HEK293 (cell line): Measurements from ENCODE around the gene KANTR.

Experiments used
- CTCF ChIA-PET: fragments of 350-600 bp; formaldehyde crosslinking; extraction: SDS; loops from one replicate; lab custom pipeline; 2021; ENCODE audit warnings: antibody characterized with exemption; lab: Yijun Ruan, JAX
- POLR2A ChIA-PET: fragments of 300-600 bp; formaldehyde crosslinking; extraction: SDS; loops from one replicate; lab custom pipeline; 2020; ENCODE audit warnings: antibody characterized with exemption, inconsistent platforms; lab: Yijun Ruan, JAX
- H3K27ac ChIP-seq: fragments of 200-500 bp; sonication (Bioruptor generic); 2 replicates; pipeline ENCODE4 v1.5.1; 2014; ENCODE audit warnings: low read depth, low read length, control low read depth, inconsistent platforms; ENCODE audit errors: extremely low read depth
- H3K36me3 ChIP-seq, 2 experiments: fragments of 200-500 bp in 1 of 2; sonication (Bioruptor generic) in 1 of 2; 1 replicate in 1 of 2; 2 replicates in 1 of 2; pipeline ENCODE4 v1.5.1; 2014 to 2017; ENCODE audit warnings: inconsistent platforms in 2 of 2, low read length in 2 of 2; ENCODE audit not compliant: control insufficient read depth in 2 of 2, insufficient read depth in 1 of 2
- H3K4me1 ChIP-seq: fragments of 200-500 bp; sonication (Bioruptor generic); 2 replicates; pipeline ENCODE4 v1.5.1; 2014; ENCODE audit warnings: mild to moderate bottlenecking, low read length, inconsistent platforms; ENCODE audit not compliant: control insufficient read depth, insufficient read depth
- H3K4me3 ChIP-seq: 2 replicates; pipeline ENCODE4 v1.5.1; 2011; ENCODE audit warnings: low read depth, mild to moderate bottlenecking, control low read depth, low read length, moderate library complexity
- H3K9me3 ChIP-seq: fragments of 200-500 bp; sonication (Bioruptor generic); 2 replicates; pipeline ENCODE4 v1.5.1; 2014; ENCODE audit warnings: low read depth, low read length, inconsistent platforms; ENCODE audit not compliant: control insufficient read depth, insufficient read depth
- BCL11B ChIP-seq: fragments of 450-650 bp; formaldehyde crosslinking; IDR thresholded peaks from 2 replicates; pipeline ENCODE4 v1.5.1; 2016; ENCODE audit warnings: low read depth, missing biosample characterization, missing genetic modification characterization
- FEZF1 ChIP-seq: fragments of 450-650 bp; formaldehyde crosslinking; IDR thresholded peaks from 2 replicates; pipeline ENCODE4 v1.5.1; 2016; ENCODE audit warnings: missing biosample characterization, missing genetic modification characterization
- GFI1B ChIP-seq: fragments of 450-650 bp; formaldehyde crosslinking; IDR thresholded peaks from 2 replicates; pipeline ENCODE4 v1.5.1; 2016; ENCODE audit warnings: missing biosample characterization, missing genetic modification characterization
- IKZF3 ChIP-seq: fragments of 450-650 bp; IDR thresholded peaks from 2 replicates; pipeline ENCODE4 v1.5.0; 2018; ENCODE audit warnings: missing biosample characterization, mild to moderate bottlenecking, missing genetic modification characterization, moderate library complexity
- INSM2 ChIP-seq: fragments of 450-650 bp; formaldehyde crosslinking; IDR thresholded peaks from 2 replicates; pipeline ENCODE4 v1.5.1; 2016; ENCODE audit warnings: missing biosample characterization, missing genetic modification characterization
- KLF1 ChIP-seq: fragments of 450-650 bp; formaldehyde crosslinking; IDR thresholded peaks from 2 replicates; pipeline ENCODE4 v1.5.1; 2016; ENCODE audit warnings: missing biosample characterization, missing genetic modification characterization
- MYNN ChIP-seq: fragments of 450-650 bp; formaldehyde crosslinking; IDR thresholded peaks from 2 replicates; pipeline ENCODE4 v1.5.1; 2016; ENCODE audit warnings: missing biosample characterization, missing genetic modification characterization, borderline replicate concordance
- PRDM6 ChIP-seq: fragments of 450-650 bp; formaldehyde crosslinking; IDR thresholded peaks from 2 replicates; pipeline ENCODE4 v1.5.1; 2017; ENCODE audit warnings: missing biosample characterization, missing genetic modification characterization
- SALL2 ChIP-seq: fragments of 450-650 bp; formaldehyde crosslinking; IDR thresholded peaks from 2 replicates; pipeline ENCODE4 v1.5.0; 2017; ENCODE audit warnings: missing biosample characterization, mild to moderate bottlenecking, missing genetic modification characterization, borderline replicate concordance
- SCRT2 ChIP-seq: fragments of 450-650 bp; formaldehyde crosslinking; IDR thresholded peaks from 2 replicates; pipeline ENCODE4 v1.5.1; 2016; ENCODE audit warnings: missing biosample characterization, missing genetic modification characterization
- TCF7L2 ChIP-seq: IDR thresholded peaks from 2 replicates; pipeline ENCODE4 v1.6.1; 2011; ENCODE audit warnings: low read depth, mild to moderate bottlenecking, inconsistent platforms, low read length, moderate library complexity, borderline replicate concordance
- TRIM28 ChIP-seq: IDR thresholded peaks from 2 replicates; pipeline ENCODE4 v1.6.1; 2011; ENCODE audit warnings: low read length, control low read depth, borderline replicate concordance
- ZBTB48 ChIP-seq: fragments of 450-650 bp; formaldehyde crosslinking; IDR thresholded peaks from 2 replicates; pipeline ENCODE4 v1.5.1; 2016; ENCODE audit warnings: missing biosample characterization, missing genetic modification characterization
- ZNF132 ChIP-seq: fragments of 450-650 bp; formaldehyde crosslinking; IDR thresholded peaks from 2 replicates; pipeline ENCODE4 v1.5.1; 2017; ENCODE audit warnings: missing biosample characterization, missing genetic modification characterization, borderline replicate concordance
- ZNF140 ChIP-seq: fragments of 450-650 bp; formaldehyde crosslinking; IDR thresholded peaks from 2 replicates; pipeline ENCODE4 v1.5.1; 2016; ENCODE audit warnings: missing biosample characterization, missing genetic modification characterization
- ZNF175 ChIP-seq: fragments of 450-650 bp; formaldehyde crosslinking; IDR thresholded peaks from 2 replicates; pipeline ENCODE4 v1.5.1; 2016; ENCODE audit warnings: missing biosample characterization, missing genetic modification characterization
- ZNF211 ChIP-seq: fragments of 450-650 bp; formaldehyde crosslinking; IDR thresholded peaks from 2 replicates; pipeline ENCODE4 v1.5.1; 2016; ENCODE audit warnings: low read depth, missing biosample characterization, missing genetic modification characterization
- ZNF280D ChIP-seq: fragments of 450-650 bp; formaldehyde crosslinking; IDR thresholded peaks from 2 replicates; pipeline ENCODE4 v1.5.1; 2016; ENCODE audit warnings: missing biosample characterization, missing genetic modification characterization
- ZNF292 ChIP-seq: fragments of 450-650 bp; formaldehyde crosslinking; IDR thresholded peaks from 2 replicates; pipeline ENCODE4 v1.5.1; 2016; ENCODE audit warnings: low read depth, missing biosample characterization, missing genetic modification characterization, borderline replicate concordance
- ZNF354C ChIP-seq: fragments of 450-650 bp; formaldehyde crosslinking; IDR thresholded peaks from 2 replicates; pipeline ENCODE4 v1.5.1; 2016; ENCODE audit warnings: missing biosample characterization, missing genetic modification characterization, low read depth, borderline replicate concordance
- ZNF510 ChIP-seq: fragments of 450-650 bp; formaldehyde crosslinking; IDR thresholded peaks from 2 replicates; pipeline ENCODE4 v1.5.1; 2018; ENCODE audit warnings: mild to moderate bottlenecking, missing genetic modification characterization, missing biosample characterization; ENCODE audit not compliant: insufficient replicate concordance
- ZNF777 ChIP-seq: fragments of 450-650 bp; formaldehyde crosslinking; IDR thresholded peaks from 2 replicates; pipeline ENCODE4 v1.5.1; 2017; ENCODE audit warnings: missing biosample characterization, missing genetic modification characterization, borderline replicate concordance
- ZNF837 ChIP-seq: fragments of 450-650 bp; formaldehyde crosslinking; IDR thresholded peaks from 2 replicates; pipeline ENCODE4 v1.5.1; 2016; ENCODE audit warnings: missing biosample characterization, missing genetic modification characterization

KANTR gene

GRCh38 chrX:53156207-53156596 is 62.3 kb downstream of the KANTR start (continued):
- TF ChIP-seq INSM2 (tag by site-specific recombination) (no peak), GFI1B (tag by site-specific recombination) (no peak), ZNF354C (no peak), ZNF292 (tag by site-specific recombination) (no peak)

- Histone ChIP-seq H3K4me1 (peaks cover 2% of the 10 kb centered on the region; the same call in 1 of the 2 replicates), H3K27ac (no peak overlapping the region), H3K4me3 (no peak overlapping the region), H3K9me3 (peaks cover 2% of the 10 kb centered on the region; the same call in 1 of the 2 replicates), H3K36me3 (no peaks in the 10 kb centered on the region)
- TF ChIP-seq TCF7L2 (peak; percentile 51; the same call in 1 of the 2 replicates), ZBTB48 (tag by site-specific recombination) (no peak)
- ChIA-PET POLR2A (no interaction called here), CTCF (no interaction called here)
Measured at GRCh38 chrX:53159184-53159583, 65.2 kb downstream of the KANTR start.

GRCh38 chrX:53160297-53160983 is 66.5 kb downstream of the KANTR start:
- TF ChIP-seq ZNF510 (tag by site-specific recombination), result no peak
- peak; percentile 85; the same call in 1 of the 2 replicates for TF ChIP-seq TCF7L2
- 0 out of 2 replicates have a peak, but pooled peaks have one; percentile 19 for TF ChIP-seq SCRT2 (tag by site-specific recombination)
- TF ChIP-seq TRIM28, result peak; percentile 37; the same call in 1 of the 2 replicates
- TF ChIP-seq FEZF1 (tag by site-specific recombination), result 0 out of 2 replicates have a peak, but pooled peaks have one; percentile 9
- TF ChIP-seq KLF1 (tag by site-specific recombination), result no peak
- no peak for TF ChIP-seq MYNN
- peak; percentile 63 for TF ChIP-seq PRDM6 (tag by site-specific recombination)
- TF ChIP-seq, all 188 proteins: peak for 5
- CTCF ChIA-PET, result interaction anchor here (0.6 kb wide), 1 partner anchor 19 kb away, joined by 3 read pairs; no protein-coding TSS in a partner anchor
- POLR2A ChIA-PET, result no interaction called here
- Histone ChIP-seq H3K4me3 (no peak overlapping the region), H3K4me1 (peaks cover 2% of the 10 kb centered on the region; the same call in 1 of the 2 replicates), H3K9me3 (no peaks in the 10 kb centered on the region), H3K27ac (no peak overlapping the region), H3K36me3 (no peaks in the 10 kb centered on the region)

- H3K36me3 ChIP-seq, result no peaks in the 10 kb centered on the region
- peaks cover 2% of the 10 kb centered on the region; the same call in 1 of the 2 replicates for H3K4me1 ChIP-seq
- ChIA-PET CTCF (no interaction called here), POLR2A (no interaction called here)
- no peak overlapping the region for H3K27ac ChIP-seq
- no peaks in the 10 kb centered on the region for H3K9me3 ChIP-seq
- H3K4me3 ChIP-seq, result no peak overlapping the region
- TF ChIP-seq IKZF3 (no peak), ZNF211 (tag by site-specific recombination) (no peak), ZNF132 (tag by site-specific recombination) (no peak), ZNF140 (tag by site-specific recombination) (no peak), BCL11B (tag by site-specific recombination) (no peak), SALL2 (tag by site-specific recombination) (no peak), ZNF280D (tag by site-specific recombination) (no peak), ZNF837 (tag by site-specific recombination) (no peak), ZNF175 (no peak), ZNF777 (tag by site-specific recombination) (no peak)
Measured at GRCh38 chrX:53163436-53163835, 69.5 kb downstream of the KANTR start.
